ENCODE measurements around the gene CPNE4. TPM values are rescaled to one million over a fixed set of nuclear protein-coding genes. Genes with fewer than 3 reads are reported as not detected.

Gene CPNE4
- total RNA-seq, 1 donor from 2014 or later: not detected

- Mint-ChIP-seq H3K27me3 (peaks cover 2% of the 10 kb centered on the region), H3K4me1 (no peaks in the 10 kb centered on the region), H3K36me3 (ENCODE audit: low read depth) (no peaks in the 10 kb centered on the region), H3K9me3 (peaks cover 2% of the 10 kb centered on the region), H3K27ac (no peak overlapping the region), H3K4me3 (no peak overlapping the region)
- DNase-seq: no peak
- intact Hi-C loops (cut with micrococcal nuclease): no loop called here
Observed at GRCh38 chr3:131711114-131711768, 323.6 kb downstream of the CPNE4 start.

- Mint-ChIP-seq H3K4me1 (no peaks in the 10 kb centered on the region), H3K4me3 (no peak overlapping the region), H3K9me3 (peaks cover 2% of the 10 kb centered on the region), H3K36me3 (ENCODE audit: low read depth) (no peaks in the 10 kb centered on the region), H3K27me3 (peaks cover 5% of the 10 kb centered on the region), H3K27ac (no peak overlapping the region)
- no peak for DNase-seq
- intact Hi-C loops (cut with micrococcal nuclease): no loop called here
Observed at GRCh38 chr3:131708241-131708640, 326.6 kb downstream of the CPNE4 start.

- Mint-ChIP-seq H3K27ac (no peak overlapping the region), H3K27me3 (peaks cover 6% of the 10 kb centered on the region), H3K4me1 (no peaks in the 10 kb centered on the region), H3K4me3 (no peak overlapping the region), H3K36me3 (ENCODE audit: low read depth) (no peaks in the 10 kb centered on the region), H3K9me3 (peaks cover 5% of the 10 kb centered on the region)
- intact Hi-C loops (cut with micrococcal nuclease): no loop called here
- DNase-seq: no peak
Observed at GRCh38 chr3:131705558-131706051, 329.2 kb downstream of the CPNE4 start.

GRCh38 chr3:131705099-131705498 lies 329.7 kb downstream of the CPNE4 start:
- no peak overlapping the region for H3K27ac Mint-ChIP-seq
- DNase-seq: no peak
- no peaks in the 10 kb centered on the region for H3K4me1 Mint-ChIP-seq
- H3K9me3 Mint-ChIP-seq: peaks cover 5% of the 10 kb centered on the region
- no peaks in the 10 kb centered on the region for H3K36me3 Mint-ChIP-seq (ENCODE audit: low read depth)
- no peak overlapping the region for H3K4me3 Mint-ChIP-seq
- peaks cover 6% of the 10 kb centered on the region for H3K27me3 Mint-ChIP-seq
- intact Hi-C loops (cut with micrococcal nuclease): no loop called here

- Mint-ChIP-seq H3K27ac (no peak overlapping the region), H3K27me3 (peaks cover 6% of the 10 kb centered on the region), H3K9me3 (peaks cover 5% of the 10 kb centered on the region), H3K36me3 (ENCODE audit: low read depth) (no peaks in the 10 kb centered on the region), H3K4me1 (no peaks in the 10 kb centered on the region), H3K4me3 (no peak overlapping the region)
- intact Hi-C loops (cut with micrococcal nuclease): no loop called here
- DNase-seq: no peak
Observed at GRCh38 chr3:131704098-131704497, 330.7 kb downstream of the CPNE4 start.

GRCh38 chr3:131702146-131702545 lies 332.7 kb downstream of the CPNE4 start:
- Mint-ChIP-seq H3K36me3 (ENCODE audit: low read depth) (no peaks in the 10 kb centered on the region), H3K4me3 (no peak overlapping the region), H3K27ac (no peak overlapping the region), H3K9me3 (peaks cover 5% of the 10 kb centered on the region), H3K27me3 (peaks cover 5% of the 10 kb centered on the region), H3K4me1 (no peaks in the 10 kb centered on the region)
- no peak for DNase-seq
- intact Hi-C loops (cut with micrococcal nuclease): no loop called here

GRCh38 chr3:131701153-131701770 lies 333.6 kb downstream of the CPNE4 start:
- H3K27ac Mint-ChIP-seq: no peak overlapping the region
- no peak for DNase-seq
- no peak overlapping the region for H3K4me3 Mint-ChIP-seq
- intact Hi-C loops (cut with micrococcal nuclease): no loop called here
- no peaks in the 10 kb centered on the region for H3K4me1 Mint-ChIP-seq
- peaks cover 3% of the 10 kb centered on the region for H3K9me3 Mint-ChIP-seq
- H3K36me3 Mint-ChIP-seq (ENCODE audit: low read depth): no peaks in the 10 kb centered on the region
- peaks cover 5% of the 10 kb centered on the region for H3K27me3 Mint-ChIP-seq

GRCh38 chr3:131699001-131699400 lies 335.8 kb downstream of the CPNE4 start:
- H3K4me1 Mint-ChIP-seq: no peaks in the 10 kb centered on the region
- intact Hi-C loops (cut with micrococcal nuclease): no loop called here
- DNase-seq: no peak
- H3K27ac Mint-ChIP-seq: no peak overlapping the region
- peaks cover 2% of the 10 kb centered on the region for H3K27me3 Mint-ChIP-seq
- no peaks in the 10 kb centered on the region for H3K36me3 Mint-ChIP-seq (ENCODE audit: low read depth)
- peaks cover 3% of the 10 kb centered on the region for H3K9me3 Mint-ChIP-seq
- H3K4me3 Mint-ChIP-seq: no peak overlapping the region

GRCh38 chr3:131694376-131694775 lies 340.4 kb downstream of the CPNE4 start:
- no peaks in the 10 kb centered on the region for H3K27me3 Mint-ChIP-seq

GRCh38 chr3:131692356-131692755 lies 342.5 kb downstream of the CPNE4 start:
- no peak overlapping the region for H3K4me3 Mint-ChIP-seq

More at GRCh38 chr3:131694376-131694775, 340.4 kb downstream of the CPNE4 start:
- Mint-ChIP-seq H3K4me3 (no peak overlapping the region), H3K9me3 (no peaks in the 10 kb centered on the region), H3K36me3 (ENCODE audit: low read depth) (no peaks in the 10 kb centered on the region), H3K27ac (no peak overlapping the region), H3K4me1 (no peaks in the 10 kb centered on the region)
- no peak for DNase-seq
- intact Hi-C loops (cut with micrococcal nuclease): no loop called here

GRCh38 chr3:131690800-131691199 lies 344.0 kb downstream of the CPNE4 start:
- Mint-ChIP-seq H3K4me1 (no peaks in the 10 kb centered on the region), H3K27me3 (peaks cover 2% of the 10 kb centered on the region)
- intact Hi-C loops (cut with micrococcal nuclease): no loop called here

More at GRCh38 chr3:131692356-131692755, 342.5 kb downstream of the CPNE4 start:
- H3K27me3 Mint-ChIP-seq: no peaks in the 10 kb centered on the region
- no peak for DNase-seq
- H3K27ac Mint-ChIP-seq: no peak overlapping the region
- intact Hi-C loops (cut with micrococcal nuclease): no loop called here
- H3K4me1 Mint-ChIP-seq: no peaks in the 10 kb centered on the region
- H3K36me3 Mint-ChIP-seq (ENCODE audit: low read depth): no peaks in the 10 kb centered on the region
- H3K9me3 Mint-ChIP-seq: no peaks in the 10 kb centered on the region

GRCh38 chr3:131688370-131688769 lies 346.4 kb downstream of the CPNE4 start:
- Mint-ChIP-seq H3K4me1 (no peaks in the 10 kb centered on the region), H3K4me3 (no peak overlapping the region), H3K27ac (no peak overlapping the region), H3K36me3 (ENCODE audit: low read depth) (no peaks in the 10 kb centered on the region), H3K27me3 (peaks cover 2% of the 10 kb centered on the region), H3K9me3 (peaks cover 7% of the 10 kb centered on the region)
- DNase-seq: no peak
- intact Hi-C loops (cut with micrococcal nuclease): no loop called here

More at GRCh38 chr3:131690800-131691199, 344.0 kb downstream of the CPNE4 start:
- DNase-seq: no peak
- no peak overlapping the region for H3K4me3 Mint-ChIP-seq
- no peaks in the 10 kb centered on the region for H3K36me3 Mint-ChIP-seq (ENCODE audit: low read depth)
- peaks cover 3% of the 10 kb centered on the region for H3K9me3 Mint-ChIP-seq
- H3K27ac Mint-ChIP-seq: no peak overlapping the region

- H3K27me3 Mint-ChIP-seq: peaks cover 11% of the 10 kb centered on the region
- intact Hi-C loops (cut with micrococcal nuclease): no loop called here
- DNase-seq: no peak
- H3K9me3 Mint-ChIP-seq: no peaks in the 10 kb centered on the region
- H3K4me3 Mint-ChIP-seq: no peak overlapping the region
- no peaks in the 10 kb centered on the region for H3K36me3 Mint-ChIP-seq (ENCODE audit: low read depth)
- no peak overlapping the region for H3K27ac Mint-ChIP-seq
- no peaks in the 10 kb centered on the region for H3K4me1 Mint-ChIP-seq
Observed at GRCh38 chr3:131669600-131669999, 365.2 kb downstream of the CPNE4 start.

GRCh38 chr3:131658771-131659170 lies 376.0 kb downstream of the CPNE4 start:
- Mint-ChIP-seq H3K27ac (no peak overlapping the region), H3K4me3 (no peak overlapping the region), H3K4me1 (no peaks in the 10 kb centered on the region), H3K9me3 (peaks cover 6% of the 10 kb centered on the region), H3K36me3 (ENCODE audit: low read depth) (no peaks in the 10 kb centered on the region), H3K27me3 (no peaks in the 10 kb centered on the region)
- DNase-seq: no peak
- intact Hi-C loops (cut with micrococcal nuclease): no loop called here
